GM23338 (cell line): ENCODE measurements around the gene CACNA1G. TPM values are rescaled to one million over a fixed set of nuclear protein-coding genes. Genes with fewer than 3 reads are reported as not detected.

ENCODE experiments used
- ATAC-seq: fragments of 200-7000 bp; cut with Tn5 transposase; 3 replicates; pipeline ENCODE4 v1.9.1; 2020
- DNase-seq: peaks from one replicate; pipeline ENCODE4 v3.0.0-alpha.2; 2015; ENCODE audit warnings: low spot score
- H2AFZ ChIP-seq: fragments of 200-600 bp; sonication (generic); 2 replicates; pipeline ENCODE4 v1.8.0; 2016; ENCODE audit warnings: antibody characterized with exemption, mild to moderate bottlenecking, moderate library complexity
- H3F3A ChIP-seq: fragments of 200-600 bp; sonication (generic); replicated peaks from 2 replicates; pipeline ENCODE4 v1.8.0; 2017; ENCODE audit warnings: antibody characterized with exemption, mixed run types, low read depth
- H3K27ac ChIP-seq: fragments of 200-600 bp; sonication (generic); 2 replicates; pipeline ENCODE4 v1.6.1; 2016; ENCODE audit warnings: low read depth
- H3K27me3 ChIP-seq: fragments of 200-600 bp; sonication (generic); 2 replicates; pipeline ENCODE4 v1.8.0; 2016; ENCODE audit warnings: mild to moderate bottlenecking, mixed run types, moderate library complexity; ENCODE audit not compliant: insufficient read depth
- H3K36me3 ChIP-seq: fragments of 200-600 bp; sonication (generic); 2 replicates; pipeline ENCODE4 v1.8.0; 2016; ENCODE audit warnings: mild to moderate bottlenecking; ENCODE audit not compliant: insufficient read depth
- H3K4me1 ChIP-seq: fragments of 200-600 bp; sonication (generic); 2 replicates; pipeline ENCODE4 v1.8.0; 2016; ENCODE audit warnings: mild to moderate bottlenecking, moderate library complexity; ENCODE audit not compliant: insufficient read depth
- H3K4me2 ChIP-seq: fragments of 200-600 bp; sonication (generic); 2 replicates; pipeline ENCODE4 v1.7.1; 2017; ENCODE audit warnings: mixed run types
- H3K4me3 ChIP-seq: fragments of 200-600 bp; sonication (generic); 2 replicates; pipeline ENCODE4 v1.6.1; 2016; ENCODE audit warnings: mixed run types
- H3K79me2 ChIP-seq: fragments of 200-600 bp; sonication (generic); replicated peaks from 2 replicates; pipeline ENCODE4 v1.8.0; 2017; ENCODE audit warnings: mild to moderate bottlenecking; ENCODE audit not compliant: insufficient read depth
- H3K9me2 ChIP-seq: fragments of 200-600 bp; sonication (generic); 2 replicates; pipeline ENCODE4 v1.8.0; 2017; ENCODE audit not compliant: insufficient read depth
- H4K20me1 ChIP-seq: fragments of 200-600 bp; sonication (generic); replicated peaks from 2 replicates; pipeline ENCODE4 v1.8.0; 2017; ENCODE audit warnings: mild to moderate bottlenecking; ENCODE audit not compliant: insufficient read depth
- H3K27ac Mint-ChIP-seq: 2 replicates; pipeline ENCODE4 v1.8.0; 2020; ENCODE audit warnings: inconsistent platforms, mild to moderate bottlenecking, moderate library complexity, mixed read lengths
- H3K27me3 Mint-ChIP-seq: 3 replicates; pipeline ENCODE4 v1.8.0; 2022; ENCODE audit warnings: low read depth, mild to moderate bottlenecking, moderate library complexity, mixed read lengths, inconsistent platforms; ENCODE audit not compliant: insufficient read depth, poor library complexity
- H3K36me3 Mint-ChIP-seq: 3 replicates; pipeline ENCODE4 v1.8.0; 2021; ENCODE audit warnings: low read depth, mild to moderate bottlenecking, inconsistent platforms, moderate library complexity, mixed read lengths
- H3K4me1 Mint-ChIP-seq: 3 replicates; pipeline ENCODE4 v1.8.0; 2020; ENCODE audit warnings: mild to moderate bottlenecking, inconsistent platforms, mixed read lengths
- H3K4me3 Mint-ChIP-seq: 3 replicates; pipeline ENCODE4 v1.8.0; 2021; ENCODE audit warnings: moderate library complexity, mild to moderate bottlenecking, inconsistent platforms, mixed read lengths
- H3K9me3 Mint-ChIP-seq: 3 replicates; pipeline ENCODE4 v1.8.0; 2020; ENCODE audit warnings: moderate library complexity, mild to moderate bottlenecking, inconsistent platforms, mixed read lengths
- POLR2AphosphoS5 ChIP-seq: IDR thresholded peaks from 2 replicates; pipeline ENCODE4 v1.6.1; 2016; ENCODE audit warnings: antibody characterized with exemption, low read depth
- long read RNA-seq: library from polyadenylated mRNA; unstranded; transcript quantifications from one replicate; pipeline ENCODE4 v2.0.0, GENCODE V29; 2020; ENCODE audit not compliant: unreplicated experiment
- polyA plus RNA-seq: library from polyadenylated mRNA; unstranded; fragments of >200 nt; fragmentation: Nextera tagmentation; extraction: Ambion mirVana; gene quantifications from 2 replicates; pipeline ENCODE4 v1.2.1, GENCODE V29; 2016
- total RNA-seq: library from RNA; depleted of rRNA; stranded (reverse); fragments of >200 nt; shearing (Covaris generic); gene quantifications from 2 replicates; pipeline ENCODE4 v1.2.3, GENCODE V29; 2014; rRNA removed
- TF ChIP-seq, protein P1 (sequence below): fragments of 250-450 bp; sonication (Bioruptor Pico); IDR thresholded peaks from 2 replicates; pipeline ENCODE4 v1.5.0; 2020; ENCODE audit warnings: mild to moderate bottlenecking, moderate library complexity

Gene CACNA1G
- total RNA-seq = 3.6 and 5.1 TPM in 2 replicates
- 1.1 and 1.4 TPM in 2 replicates for polyA plus RNA-seq
- long read RNA-seq = 0 reads

DNA sequence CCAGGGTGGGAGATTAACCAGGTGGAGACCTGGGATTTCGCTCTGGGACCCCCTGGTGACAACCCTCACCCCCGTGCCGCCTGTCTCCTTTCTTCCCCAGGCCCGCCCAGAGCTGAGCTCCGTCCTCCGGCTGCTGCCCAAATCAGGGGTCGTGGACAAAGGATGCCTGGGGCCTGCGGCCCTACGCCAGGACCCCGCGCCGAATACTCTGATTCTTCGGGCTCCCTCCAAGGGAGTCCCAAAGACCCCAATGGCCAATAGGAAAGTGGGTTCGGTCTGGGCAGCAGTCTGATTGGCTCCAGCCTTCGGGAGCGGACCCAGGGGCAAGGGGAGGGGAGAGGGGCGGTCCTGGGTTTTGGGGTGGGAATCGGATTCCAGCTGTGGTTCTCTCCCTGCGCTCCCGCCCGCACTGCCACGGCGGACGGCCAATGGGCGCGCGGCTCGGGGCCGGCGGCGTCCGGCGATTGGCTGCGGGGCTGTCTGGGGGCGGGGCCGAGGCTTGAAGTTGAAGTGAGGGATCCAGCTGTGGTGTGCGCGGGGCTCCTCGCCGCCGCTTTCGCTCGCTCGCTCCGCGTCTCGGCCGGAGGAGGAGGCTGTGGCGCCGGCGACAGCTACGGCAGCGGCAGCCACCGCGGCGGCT is at the start of gene CACNA1G:
Gene CACNA1G (plus strand): TSS at position 531 of the 640 bp plus-strand sequence. CDS start 745 bp downstream, outside the sequence.
- H3F3A ChIP-seq = 0 out of 2 replicates have a peak, but pooled peaks cover 9% of the 10 kb centered on the region
- H3K4me1 ChIP-seq = peaks cover 26% of the 10 kb centered on the region
- H3K27me3 Mint-ChIP-seq = peaks cover 55% of the 10 kb centered on the region
- peak within 1 kb of the TSS; percentile 82 for H3K27ac Mint-ChIP-seq
- peaks cover 40% of the 10 kb centered on the region for H3K4me1 Mint-ChIP-seq
- no peaks in the 10 kb centered on the region for H3K9me3 Mint-ChIP-seq
- ATAC-seq = peak; percentile 70
- peak within 1 kb of the TSS; percentile 97 for H2AFZ ChIP-seq
- H3K4me3 Mint-ChIP-seq = peak within 1 kb of the TSS; percentile 86
- peaks cover 74% of the 10 kb centered on the region for H3K27me3 ChIP-seq
- H3K79me2 ChIP-seq = no peaks in the 10 kb centered on the region
- DNase-seq = peak; percentile 98
- H3K27ac ChIP-seq = peak within 1 kb of the TSS; percentile 52; the same call in 1 of the 2 replicates
- peak within 1 kb of the TSS; percentile 96 for H3K4me2 ChIP-seq
- H3K36me3 Mint-ChIP-seq = no peaks in the 10 kb centered on the region
- no peaks in the 10 kb centered on the region for H3K9me2 ChIP-seq
- H3K36me3 ChIP-seq = no peaks in the 10 kb centered on the region
- peak within 1 kb of the TSS; percentile 62 for H3K4me3 ChIP-seq
- TF ChIP-seq, protein P1, sequence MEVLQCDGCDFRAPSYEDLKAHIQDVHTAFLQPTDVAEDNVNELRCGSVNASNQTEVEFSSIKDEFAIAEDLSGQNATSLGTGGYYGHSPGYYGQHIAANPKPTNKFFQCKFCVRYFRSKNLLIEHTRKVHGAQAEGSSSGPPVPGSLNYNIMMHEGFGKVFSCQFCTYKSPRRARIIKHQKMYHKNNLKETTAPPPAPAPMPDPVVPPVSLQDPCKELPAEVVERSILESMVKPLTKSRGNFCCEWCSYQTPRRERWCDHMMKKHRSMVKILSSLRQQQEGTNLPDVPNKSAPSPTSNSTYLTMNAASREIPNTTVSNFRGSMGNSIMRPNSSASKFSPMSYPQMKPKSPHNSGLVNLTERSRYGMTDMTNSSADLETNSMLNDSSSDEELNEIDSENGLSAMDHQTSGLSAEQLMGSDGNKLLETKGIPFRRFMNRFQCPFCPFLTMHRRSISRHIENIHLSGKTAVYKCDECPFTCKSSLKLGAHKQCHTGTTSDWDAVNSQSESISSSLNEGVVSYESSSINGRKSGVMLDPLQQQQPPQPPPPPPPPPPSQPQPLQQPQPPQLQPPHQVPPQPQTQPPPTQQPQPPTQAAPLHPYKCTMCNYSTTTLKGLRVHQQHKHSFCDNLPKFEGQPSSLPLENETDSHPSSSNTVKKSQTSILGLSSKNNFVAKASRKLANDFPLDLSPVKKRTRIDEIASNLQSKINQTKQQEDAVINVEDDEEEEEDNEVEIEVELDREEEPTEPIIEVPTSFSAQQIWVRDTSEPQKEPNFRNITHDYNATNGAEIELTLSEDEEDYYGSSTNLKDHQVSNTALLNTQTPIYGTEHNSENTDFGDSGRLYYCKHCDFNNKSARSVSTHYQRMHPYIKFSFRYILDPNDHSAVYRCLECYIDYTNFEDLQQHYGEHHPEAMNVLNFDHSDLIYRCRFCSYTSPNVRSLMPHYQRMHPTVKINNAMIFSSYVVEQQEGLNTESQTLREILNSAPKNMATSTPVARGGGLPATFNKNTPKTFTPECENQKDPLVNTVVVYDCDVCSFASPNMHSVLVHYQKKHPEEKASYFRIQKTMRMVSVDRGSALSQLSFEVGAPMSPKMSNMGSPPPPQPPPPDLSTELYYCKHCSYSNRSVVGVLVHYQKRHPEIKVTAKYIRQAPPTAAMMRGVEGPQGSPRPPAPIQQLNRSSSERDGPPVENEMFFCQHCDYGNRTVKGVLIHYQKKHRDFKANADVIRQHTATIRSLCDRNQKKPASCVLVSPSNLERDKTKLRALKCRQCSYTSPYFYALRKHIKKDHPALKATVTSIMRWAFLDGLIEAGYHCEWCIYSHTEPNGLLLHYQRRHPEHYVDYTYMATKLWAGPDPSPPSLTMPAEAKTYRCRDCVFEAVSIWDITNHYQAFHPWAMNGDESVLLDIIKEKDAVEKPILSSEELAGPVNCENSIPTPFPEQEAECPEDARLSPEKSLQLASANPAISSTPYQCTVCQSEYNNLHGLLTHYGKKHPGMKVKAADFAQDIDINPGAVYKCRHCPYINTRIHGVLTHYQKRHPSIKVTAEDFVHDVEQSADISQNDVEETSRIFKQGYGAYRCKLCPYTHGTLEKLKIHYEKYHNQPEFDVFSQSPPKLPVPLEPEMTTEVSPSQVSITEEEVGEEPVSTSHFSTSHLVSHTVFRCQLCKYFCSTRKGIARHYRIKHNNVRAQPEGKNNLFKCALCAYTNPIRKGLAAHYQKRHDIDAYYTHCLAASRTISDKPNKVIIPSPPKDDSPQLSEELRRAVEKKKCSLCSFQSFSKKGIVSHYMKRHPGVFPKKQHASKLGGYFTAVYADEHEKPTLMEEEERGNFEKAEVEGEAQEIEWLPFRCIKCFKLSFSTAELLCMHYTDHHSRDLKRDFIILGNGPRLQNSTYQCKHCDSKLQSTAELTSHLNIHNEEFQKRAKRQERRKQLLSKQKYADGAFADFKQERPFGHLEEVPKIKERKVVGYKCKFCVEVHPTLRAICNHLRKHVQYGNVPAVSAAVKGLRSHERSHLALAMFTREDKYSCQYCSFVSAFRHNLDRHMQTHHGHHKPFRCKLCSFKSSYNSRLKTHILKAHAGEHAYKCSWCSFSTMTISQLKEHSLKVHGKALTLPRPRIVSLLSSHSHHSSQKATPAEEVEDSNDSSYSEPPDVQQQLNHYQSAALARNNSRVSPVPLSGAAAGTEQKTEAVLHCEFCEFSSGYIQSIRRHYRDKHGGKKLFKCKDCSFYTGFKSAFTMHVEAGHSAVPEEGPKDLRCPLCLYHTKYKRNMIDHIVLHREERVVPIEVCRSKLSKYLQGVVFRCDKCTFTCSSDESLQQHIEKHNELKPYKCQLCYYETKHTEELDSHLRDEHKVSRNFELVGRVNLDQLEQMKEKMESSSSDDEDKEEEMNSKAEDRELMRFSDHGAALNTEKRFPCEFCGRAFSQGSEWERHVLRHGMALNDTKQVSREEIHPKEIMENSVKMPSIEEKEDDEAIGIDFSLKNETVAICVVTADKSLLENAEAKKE (CRISPR knock-in tag) = no peak
- TF ChIP-seq POLR2AphosphoS5 = peak; percentile 67
- H4K20me1 ChIP-seq = no peaks in the 10 kb centered on the region; the same call in none of the 2 replicates

- no peak overlapping the region for H3K4me2 ChIP-seq
- H2AFZ ChIP-seq = no peak overlapping the region
- peaks cover 8% of the 10 kb centered on the region; the same call in 1 of the 2 replicates for H3K4me1 ChIP-seq
- no peak overlapping the region for H3K27ac Mint-ChIP-seq
- no peak overlapping the region for H3K4me3 Mint-ChIP-seq
- no peaks in the 10 kb centered on the region for H3K9me2 ChIP-seq
- H3K4me1 Mint-ChIP-seq = peaks cover 34% of the 10 kb centered on the region
- H4K20me1 ChIP-seq = no peaks in the 10 kb centered on the region
- H3K36me3 Mint-ChIP-seq = peaks cover 2% of the 10 kb centered on the region; the same call in 1 of the 3 replicates
- no peak overlapping the region for H3K4me3 ChIP-seq
- H3K79me2 ChIP-seq = no peaks in the 10 kb centered on the region
- no peaks in the 10 kb centered on the region for H3K9me3 Mint-ChIP-seq
- H3K27me3 ChIP-seq = no peaks in the 10 kb centered on the region; the same call in 1 of the 2 replicates
- peaks cover 6% of the 10 kb centered on the region; the same call in 1 of the 2 replicates for H3F3A ChIP-seq
- peaks cover 8% of the 10 kb centered on the region for H3K27me3 Mint-ChIP-seq
- H3K36me3 ChIP-seq = no peaks in the 10 kb centered on the region
- ATAC-seq = no peak
- DNase-seq = no peak
- H3K27ac ChIP-seq = no peak overlapping the region
- TF ChIP-seq, protein P1 (CRISPR knock-in tag) = no peak
Measured at GRCh38 chr17:50511058-50511457, 49.5 kb upstream of the CACNA1G start.
